Retinal pigment epithelial cell (primary cell): ENCODE results near the gene CCDC13.

Experiments used
- DNase-seq: peaks from one replicate; pipeline ENCODE4 v3.0.0-alpha.2; 2010; ENCODE audit warnings: low read depth
- H3K4me3 ChIP-seq: 2 replicates; pipeline ENCODE4 v1.5.1; 2011; ENCODE audit warnings: mild to moderate bottlenecking, low read length, control low read depth, moderate library complexity
- CTCF ChIP-seq: conservative IDR thresholded peaks from 2 replicates; pipeline ENCODE4 v1.5.1; 2011; ENCODE audit warnings: low read depth, low read length, control low read depth, inconsistent platforms

CCDC13 gene

GRCh38 chr3:42733501-42734262 lies 39.4 kb downstream of the CCDC13 start:
- H3K4me3 ChIP-seq = no peak overlapping the region
- no peak for DNase-seq
- TF ChIP-seq CTCF = no peak

GRCh38 chr3:42732829-42733459 lies 40.1 kb downstream of the CCDC13 start:
- no peak overlapping the region for H3K4me3 ChIP-seq

GRCh38 chr3:42732196-42732828 lies 40.7 kb downstream of the CCDC13 start:
- H3K4me3 ChIP-seq = no peak overlapping the region
- DNase-seq = no peak
- TF ChIP-seq CTCF = no peak

More at GRCh38 chr3:42732829-42733459, 40.1 kb downstream of the CCDC13 start:
- peak; percentile 29 for TF ChIP-seq CTCF
- no peak for DNase-seq

- DNase-seq = no peak
- TF ChIP-seq CTCF = no peak
- H3K4me3 ChIP-seq = no peak overlapping the region
These were observed 41.4 kb downstream of the CCDC13 start for GRCh38 chr3:42731476-42732195.

GRCh38 chr3:42730706-42731420 lies 42.2 kb downstream of the CCDC13 start:
- no peak for DNase-seq
- no peak for TF ChIP-seq CTCF

GRCh38 chr3:42730294-42730693 lies 42.8 kb downstream of the CCDC13 start:
- TF ChIP-seq CTCF = no peak
- DNase-seq = no peak
- no peak overlapping the region for H3K4me3 ChIP-seq

More at GRCh38 chr3:42730706-42731420, 42.2 kb downstream of the CCDC13 start:
- H3K4me3 ChIP-seq = no peak overlapping the region
